ENCODE data around the gene MOG.

The MOG gene

DNA sequence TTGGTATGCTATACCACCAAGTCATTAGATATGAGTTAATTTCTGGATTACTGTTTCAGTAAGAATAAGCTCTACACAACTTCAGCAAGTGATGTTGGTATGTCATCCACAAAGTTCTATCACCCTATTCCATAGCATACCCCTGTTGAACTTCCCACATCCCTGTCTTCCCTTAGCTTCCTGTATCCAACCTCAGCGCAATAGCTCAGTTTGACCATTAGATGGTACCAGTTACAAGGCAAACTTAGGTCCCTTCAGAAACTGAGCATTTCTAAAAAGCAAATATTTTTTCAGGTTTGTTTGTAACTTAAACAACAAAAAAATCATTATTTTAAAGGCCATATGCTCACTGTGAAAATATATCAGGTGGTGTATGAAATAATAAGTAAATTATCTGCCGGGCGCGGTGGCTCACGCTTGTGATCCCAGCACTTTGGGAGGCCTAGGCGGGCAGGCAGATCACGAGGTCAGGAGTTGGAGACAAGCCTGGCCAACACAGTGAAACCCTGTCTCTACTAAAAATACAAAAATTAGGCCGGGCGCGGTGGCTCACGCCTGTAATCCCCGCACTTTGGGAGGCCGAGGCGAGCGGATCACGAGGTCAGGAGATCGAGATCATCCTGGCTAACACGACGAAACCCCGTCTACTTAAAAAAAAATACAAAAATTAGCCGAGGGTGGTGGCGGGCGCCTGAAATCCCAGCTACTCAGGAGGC, 8.8 kb upstream of the MOG start:
- no peak overlapping the region for H3K4ac ChIP-seq (ENCODE audit: low read depth, low read length)
- H3K4me3 ChIP-seq (ENCODE audit: low read depth, low read length) = no peak overlapping the region
- no peak overlapping the region for H4K12ac ChIP-seq (ENCODE audit: low read depth, low read length)
- no peak overlapping the region for H2BK5ac ChIP-seq (ENCODE audit: low read depth, low read length, poor library complexity)
- H3K9me3 ChIP-seq (ENCODE audit: insufficient read depth, low read depth, low read length) = no peaks in the 10 kb centered on the region
- no peak overlapping the region for H3K18ac ChIP-seq (ENCODE audit: low read length)
- H3K23ac ChIP-seq (ENCODE audit: low read length) = no peak overlapping the region
- H3K79me1 ChIP-seq (ENCODE audit: low read length) = no peaks in the 10 kb centered on the region
- H3K9ac ChIP-seq (ENCODE audit: low read length) = no peak overlapping the region
- peak in 1 of 2 donors; percentile 67 for DNase-seq
- H4K91ac ChIP-seq (ENCODE audit: low read depth, low read length) = no peak overlapping the region
- no peak overlapping the region for H2BK120ac ChIP-seq (ENCODE audit: insufficient read depth, low read length, poor library complexity)
- no peak overlapping the region for H2BK12ac ChIP-seq (ENCODE audit: low read length)
- no CpG with 5 or more reads among the region's 23 CpGs for WGBS (ENCODE audit: extremely low coverage, insufficient coverage, insufficient read length)
- H2AK5ac ChIP-seq (ENCODE audit: low read length) = no peak overlapping the region
- no peak overlapping the region for H3K14ac ChIP-seq (ENCODE audit: low read length)
- no peak overlapping the region for H4K8ac ChIP-seq (ENCODE audit: low read depth, low read length)
- no peaks in the 10 kb centered on the region for H3K79me2 ChIP-seq (ENCODE audit: control insufficient read depth, insufficient read depth, low read length, poor library complexity)
- no peaks in the 10 kb centered on the region for H3K27me3 ChIP-seq (ENCODE audit: insufficient read depth, low read length)
- H2AFZ ChIP-seq (ENCODE audit: insufficient read depth, low read length, poor library complexity) = no peak overlapping the region
- no peak overlapping the region for H3K4me2 ChIP-seq (ENCODE audit: low read length)
- H3K27ac ChIP-seq (ENCODE audit: low read depth, low read length) = no peak overlapping the region
- peaks cover 3% of the 10 kb centered on the region in 2 experiments for H3K4me1 ChIP-seq (ENCODE audit: control insufficient read depth in 1 of 2, insufficient read depth in 2 of 2, low read length in 2 of 2)
- H3K36me3 ChIP-seq (ENCODE audit: control insufficient read depth in 1 of 2, insufficient read depth in 2 of 2, low read length in 2 of 2) = no peaks in the 10 kb centered on the region

DNA sequence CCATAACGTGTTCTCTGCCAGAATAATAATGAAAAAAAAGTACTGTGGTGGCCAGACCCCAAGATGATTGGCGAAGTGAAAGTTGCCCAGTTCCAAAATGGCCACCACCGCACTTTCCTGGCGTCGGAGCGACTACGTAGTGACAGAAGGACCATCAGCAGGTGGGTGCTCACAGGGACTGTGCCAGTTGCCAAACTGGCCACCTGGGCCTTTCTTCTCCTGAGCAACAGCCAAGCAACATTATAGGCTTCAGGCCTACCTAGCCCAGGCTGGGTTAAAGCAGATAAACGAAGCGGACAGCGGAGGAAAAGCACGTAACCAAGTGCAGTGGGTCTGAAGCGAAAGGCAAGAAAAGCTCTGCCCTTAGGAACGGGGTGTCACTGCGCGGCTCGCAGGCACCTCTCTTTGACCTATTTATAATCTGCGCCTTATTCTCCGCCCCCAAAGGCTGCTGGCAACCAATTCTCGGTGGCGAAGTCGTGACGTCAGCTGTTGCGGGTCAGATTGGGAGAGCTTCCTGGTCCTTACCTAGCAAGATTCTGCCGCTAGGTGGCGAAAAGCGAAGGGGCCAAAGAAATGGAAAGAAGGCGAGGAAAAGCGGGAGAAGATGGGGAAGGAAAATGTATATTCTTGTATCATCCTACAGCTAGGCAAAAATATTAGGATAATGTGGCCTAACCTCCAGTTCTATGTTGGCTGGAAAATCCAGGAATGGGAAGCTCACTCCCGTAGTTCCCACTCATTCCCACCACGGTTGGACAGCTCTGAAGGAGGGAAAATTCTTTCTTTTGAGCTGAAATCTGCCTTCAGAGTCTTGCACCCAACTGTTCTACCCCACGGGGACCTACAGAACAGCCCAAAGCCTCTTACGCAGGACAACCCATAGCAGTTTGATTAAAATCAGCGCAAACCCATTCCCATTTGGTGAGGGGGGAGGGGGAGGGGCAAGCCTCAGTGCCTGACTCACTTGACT, 6.9 kb upstream of the MOG start:
- no peak overlapping the region for H3K23ac ChIP-seq (ENCODE audit: low read length)
- no peak overlapping the region for H3K27ac ChIP-seq (ENCODE audit: low read depth, low read length)
- H3K36me3 ChIP-seq (ENCODE audit: control insufficient read depth in 1 of 2, insufficient read depth in 2 of 2, low read length in 2 of 2) = no peaks in the 10 kb centered on the region
- H4K8ac ChIP-seq (ENCODE audit: low read depth, low read length) = peak overlapping the region; percentile 74
- peak overlapping the region; percentile 60 for H3K4me3 ChIP-seq (ENCODE audit: low read depth, low read length)
- peak overlapping the region; percentile 88 for H3K4me2 ChIP-seq (ENCODE audit: low read length)
- H3K14ac ChIP-seq (ENCODE audit: low read length) = no peak overlapping the region
- H2BK5ac ChIP-seq (ENCODE audit: low read depth, low read length, poor library complexity) = no peak overlapping the region
- no peak overlapping the region for H3K18ac ChIP-seq (ENCODE audit: low read length)
- H2AK5ac ChIP-seq (ENCODE audit: low read length) = no peak overlapping the region
- no CpG with 5 or more reads among the region's 33 CpGs for WGBS (ENCODE audit: extremely low coverage, insufficient coverage, insufficient read length)
- H3K9ac ChIP-seq (ENCODE audit: low read length) = no peak overlapping the region
- H3K4me1 ChIP-seq (ENCODE audit: control insufficient read depth in 1 of 2, insufficient read depth in 2 of 2, low read length in 2 of 2) = peaks cover 3% of the 10 kb centered on the region in 2 experiments
- no peaks in the 10 kb centered on the region for H3K9me3 ChIP-seq (ENCODE audit: insufficient read depth, low read depth, low read length)
- H2BK12ac ChIP-seq (ENCODE audit: low read length) = no peak overlapping the region
- no peaks in the 10 kb centered on the region for H3K79me1 ChIP-seq (ENCODE audit: low read length)
- no peaks in the 10 kb centered on the region for H3K27me3 ChIP-seq (ENCODE audit: insufficient read depth, low read length)
- H4K91ac ChIP-seq (ENCODE audit: low read depth, low read length) = no peak overlapping the region
- no peaks in the 10 kb centered on the region for H3K79me2 ChIP-seq (ENCODE audit: control insufficient read depth, insufficient read depth, low read length, poor library complexity)
- no peak overlapping the region for H4K12ac ChIP-seq (ENCODE audit: low read depth, low read length)
- DNase-seq = peak; percentile 94 to 100
- H2AFZ ChIP-seq (ENCODE audit: insufficient read depth, low read length, poor library complexity) = peak overlapping the region; percentile 80
- H3K4ac ChIP-seq (ENCODE audit: low read depth, low read length) = no peak overlapping the region
- no peak overlapping the region for H2BK120ac ChIP-seq (ENCODE audit: insufficient read depth, low read length, poor library complexity)

DNA sequence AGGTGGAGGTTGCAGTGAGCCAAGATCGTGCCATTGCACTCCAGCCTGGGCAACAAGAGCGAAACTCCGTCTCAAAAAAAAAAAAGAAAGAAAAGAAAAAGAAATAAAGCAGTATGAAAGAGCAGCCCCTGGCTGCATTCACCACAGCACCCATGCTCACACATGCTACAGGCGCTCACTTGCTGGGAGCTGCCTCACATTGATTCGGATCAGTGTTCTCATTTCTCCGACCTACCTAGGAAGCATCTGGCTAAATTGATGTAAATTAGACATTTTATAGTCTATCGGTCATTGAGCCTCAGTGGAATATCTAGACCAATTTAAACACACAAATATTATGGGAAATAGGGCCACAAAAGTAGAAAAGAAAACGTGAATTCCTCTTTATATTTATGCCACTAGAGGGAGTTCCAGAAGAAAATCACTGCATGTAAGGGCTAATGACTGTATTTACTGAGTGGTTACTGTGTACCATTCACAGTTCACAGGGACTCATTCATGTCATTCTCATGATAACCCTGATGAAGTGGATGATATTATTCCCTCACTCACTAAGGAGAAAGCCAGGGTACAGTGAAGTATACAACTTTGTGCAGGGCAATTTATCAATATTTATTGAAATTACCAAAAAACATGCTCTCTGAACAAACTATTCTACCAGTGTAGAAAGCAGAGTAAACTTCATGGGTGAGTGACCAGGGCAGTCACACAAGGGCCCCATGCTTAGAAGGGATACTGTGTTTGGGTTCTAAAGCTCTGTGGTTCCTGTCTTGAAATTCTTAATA, 5.3 kb upstream of the MOG start:
- no peak overlapping the region for H3K18ac ChIP-seq (ENCODE audit: low read length)
- H2BK5ac ChIP-seq (ENCODE audit: low read depth, low read length, poor library complexity) = no peak overlapping the region
- H4K91ac ChIP-seq (ENCODE audit: low read depth, low read length) = no peak overlapping the region
- no peaks in the 10 kb centered on the region for H3K79me1 ChIP-seq (ENCODE audit: low read length)
- no peak overlapping the region for H3K9ac ChIP-seq (ENCODE audit: low read length)
- no peak overlapping the region for H3K4ac ChIP-seq (ENCODE audit: low read depth, low read length)
- no CpG with 5 or more reads among the region's 8 CpGs for WGBS (ENCODE audit: extremely low coverage, insufficient coverage, insufficient read length)
- H3K36me3 ChIP-seq (ENCODE audit: control insufficient read depth in 1 of 2, insufficient read depth in 2 of 2, low read length in 2 of 2) = no peaks in the 10 kb centered on the region
- peaks cover 6% of the 10 kb centered on the region in 2 experiments for H3K4me1 ChIP-seq (ENCODE audit: control insufficient read depth in 1 of 2, insufficient read depth in 2 of 2, low read length in 2 of 2)
- peak in 1 of 2 donors; percentile 71 for DNase-seq
- H4K8ac ChIP-seq (ENCODE audit: low read depth, low read length) = no peak overlapping the region
- no peak overlapping the region for H2BK12ac ChIP-seq (ENCODE audit: low read length)
- no peaks in the 10 kb centered on the region for H3K27me3 ChIP-seq (ENCODE audit: insufficient read depth, low read length)
- H3K4me2 ChIP-seq (ENCODE audit: low read length) = no peak overlapping the region
- peaks cover 2% of the 10 kb centered on the region for H3K79me2 ChIP-seq (ENCODE audit: control insufficient read depth, insufficient read depth, low read length, poor library complexity)
- no peak overlapping the region for H2AFZ ChIP-seq (ENCODE audit: insufficient read depth, low read length, poor library complexity)
- H3K9me3 ChIP-seq (ENCODE audit: insufficient read depth, low read depth, low read length) = no peaks in the 10 kb centered on the region
- H3K23ac ChIP-seq (ENCODE audit: low read length) = no peak overlapping the region
- H2AK5ac ChIP-seq (ENCODE audit: low read length) = no peak overlapping the region
- no peak overlapping the region for H4K12ac ChIP-seq (ENCODE audit: low read depth, low read length)
- H3K4me3 ChIP-seq (ENCODE audit: low read depth, low read length) = no peak overlapping the region
- no peak overlapping the region for H2BK120ac ChIP-seq (ENCODE audit: insufficient read depth, low read length, poor library complexity)
- H3K27ac ChIP-seq (ENCODE audit: low read depth, low read length) = no peak overlapping the region
- no peak overlapping the region for H3K14ac ChIP-seq (ENCODE audit: low read length)

DNA sequence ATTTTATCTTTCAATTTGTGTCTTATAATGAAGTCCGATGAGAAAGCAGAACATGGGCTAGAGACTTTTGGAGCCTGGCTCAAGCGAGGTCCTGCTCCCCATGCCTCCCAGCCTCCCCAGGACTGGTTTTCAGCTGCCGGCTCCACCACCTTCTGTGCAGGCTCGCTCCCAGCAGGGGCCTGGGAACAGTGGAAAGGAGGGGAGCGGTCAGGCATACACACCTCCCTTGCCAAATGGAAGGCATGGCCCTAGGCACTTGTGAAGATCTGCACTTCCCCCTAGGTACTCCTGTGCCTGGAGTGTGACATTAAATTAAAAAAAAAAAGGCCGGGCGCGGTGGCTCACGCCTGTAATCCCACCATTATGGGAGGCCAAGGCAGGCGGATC, 4.7 kb upstream of the MOG start:
- Histone ChIP-seq H3K79me1 (ENCODE audit: low read length) (no peaks in the 10 kb centered on the region), H4K91ac (ENCODE audit: low read depth, low read length) (no peak overlapping the region), H3K23ac (ENCODE audit: low read length) (no peak overlapping the region), H3K9ac (ENCODE audit: low read length) (no peak overlapping the region), H2BK12ac (ENCODE audit: low read length) (peak overlapping the region; percentile 2), H3K4me3 (ENCODE audit: low read depth, low read length) (no peak overlapping the region), H2AK5ac (ENCODE audit: low read length) (no peak overlapping the region), H3K18ac (ENCODE audit: low read length) (no peak overlapping the region), H3K4ac (ENCODE audit: low read depth, low read length) (no peak overlapping the region), H3K4me1 (ENCODE audit: control insufficient read depth in 1 of 2, insufficient read depth in 2 of 2, low read length in 2 of 2) (peaks cover 6 to 11% of the 10 kb centered on the region in 2 experiments), H3K27me3 (ENCODE audit: insufficient read depth, low read length) (no peaks in the 10 kb centered on the region), H2BK5ac (ENCODE audit: low read depth, low read length, poor library complexity) (no peak overlapping the region), H3K14ac (ENCODE audit: low read length) (no peak overlapping the region), H3K9me3 (ENCODE audit: insufficient read depth, low read depth, low read length) (no peaks in the 10 kb centered on the region), H3K79me2 (ENCODE audit: control insufficient read depth, insufficient read depth, low read length, poor library complexity) (peaks cover 2% of the 10 kb centered on the region), H2AFZ (ENCODE audit: insufficient read depth, low read length, poor library complexity) (no peak overlapping the region), H4K12ac (ENCODE audit: low read depth, low read length) (no peak overlapping the region), H3K27ac (ENCODE audit: low read depth, low read length) (no peak overlapping the region), H4K8ac (ENCODE audit: low read depth, low read length) (no peak overlapping the region), H3K36me3 (ENCODE audit: control insufficient read depth in 1 of 2, insufficient read depth in 2 of 2, low read length in 2 of 2) (no peaks in the 10 kb centered on the region), H2BK120ac (ENCODE audit: insufficient read depth, low read length, poor library complexity) (no peak overlapping the region), H3K4me2 (ENCODE audit: low read length) (no peak overlapping the region)
- WGBS (ENCODE audit: extremely low coverage, insufficient coverage, insufficient read length) = no CpG with 5 or more reads among the region's 10 CpGs
- no peak for DNase-seq
